Endothelial cell of umbilical vein (primary cell): ENCODE results near the gene SLC41A3. TPM values are rescaled to one million over a fixed set of nuclear protein-coding genes. Genes with fewer than 3 reads are reported as not detected.
"Not testable (repeated sequence)": the region's sequence is repeated elsewhere in the genome, so short reads cannot be mapped to it uniquely, and the experiment has no call there.

Experiments
- BruUV-seq: library from RNA; stranded (reverse); fragments of 400-500 nt; replicated peaks from 2 replicates; lab custom pipeline; 2021; lab: Mats Ljungman, UMichigan
- CTCF ChIA-PET: fragments of 300-600, 350-600 bp; sonication (Branson Sonifier 250); formaldehyde crosslinking; loops from one replicate; lab custom pipeline; 2021; ENCODE audit warnings: antibody characterized with exemption, inconsistent platforms; lab: Charles Lee
- POLR2A ChIA-PET: fragments of 300-600, 350-600 bp; sonication (Branson Sonifier 250); formaldehyde crosslinking; loops from one replicate; lab custom pipeline; 2021; ENCODE audit warnings: antibody characterized with exemption, inconsistent platforms; lab: Charles Lee
- DNase-seq: peaks from one replicate; pipeline ENCODE4 v3.0.0-alpha.2; 2011; ENCODE audit warnings: low read depth, low spot score
- FAIRE-seq: peaks from 2 replicates; lab custom pipeline; 2011; peaks lifted over from hg19 to GRCh38; lab: Jason Lieb, UNC
- H2AFZ ChIP-seq: 2 replicates; pipeline ENCODE4 v1.6.0; 2012; ENCODE audit warnings: low read depth, low read length, control low read depth, inconsistent platforms
- H3K27ac ChIP-seq: 2 replicates; pipeline ENCODE4 v1.5.1; 2011; ENCODE audit warnings: low read depth, mild to moderate bottlenecking, control low read depth, low read length, moderate library complexity; ENCODE audit not compliant: insufficient read depth
- H3K27me3 ChIP-seq, 2 experiments: 2 replicates each; pipeline versions ENCODE4 v1.6.0 to v1.6.1; 2011; ENCODE audit warnings: low read length in 2 of 2, mixed read lengths in 1 of 2; ENCODE audit not compliant: control insufficient read depth in 2 of 2, insufficient read depth in 2 of 2
- H3K36me3 ChIP-seq, 2 experiments: 2 replicates in 1 of 2; 3 replicates in 1 of 2; pipeline ENCODE4 v1.5.1; 2011; ENCODE audit warnings: low read length in 2 of 2, mild to moderate bottlenecking in 1 of 2, moderate library complexity in 1 of 2; ENCODE audit not compliant: control insufficient read depth in 2 of 2, insufficient read depth in 2 of 2; ENCODE audit errors: extremely low read depth in 1 of 2
- H3K4me1 ChIP-seq: 3 replicates; pipeline ENCODE4 v1.5.1; 2011; ENCODE audit warnings: mild to moderate bottlenecking, low read length; ENCODE audit not compliant: control insufficient read depth, insufficient read depth; ENCODE audit errors: extremely low read depth
- H3K4me2 ChIP-seq: 2 replicates; pipeline ENCODE4 v1.6.1; 2011; ENCODE audit warnings: low read length, control low read depth, mixed read lengths; ENCODE audit not compliant: insufficient read depth
- H3K4me3 ChIP-seq, 3 experiments: fragments of 200-600 bp in 1 of 3; sonication (generic), shearing (Covaris generic) in 1 of 3; replicated peaks in 1 of 3; 2 replicates each; pipeline ENCODE4 v1.5.1; 2011 to 2016; ENCODE audit warnings: control low read depth in 3 of 3, low read length in 3 of 3, mild to moderate bottlenecking in 2 of 3, inconsistent platforms in 1 of 3, low read depth in 1 of 3, moderate library complexity in 1 of 3; ENCODE audit not compliant: insufficient read depth in 1 of 3
- H3K79me2 ChIP-seq: 2 replicates; pipeline ENCODE4 v1.6.0; 2012; ENCODE audit warnings: low read length, inconsistent platforms; ENCODE audit not compliant: control insufficient read depth, insufficient read depth
- H3K9ac ChIP-seq: replicated peaks from 2 replicates; pipeline ENCODE3; 2011; ENCODE audit warnings: low read length, control low read depth; ENCODE audit not compliant: insufficient read depth; ENCODE audit errors: extremely low read depth
- H3K9me1 ChIP-seq: replicated peaks from 3 replicates; pipeline ENCODE4 v1.6.0; 2011; ENCODE audit warnings: mild to moderate bottlenecking, low read length; ENCODE audit not compliant: control insufficient read depth, insufficient read depth; ENCODE audit errors: extremely low read depth
- H3K9me3 ChIP-seq: replicated peaks from 2 replicates; pipeline ENCODE4 v1.5.1; 2012; ENCODE audit warnings: low read length, inconsistent platforms; ENCODE audit not compliant: control insufficient read depth, insufficient read depth
- H4K20me1 ChIP-seq: replicated peaks from 2 replicates; pipeline ENCODE3; 2011; ENCODE audit warnings: mild to moderate bottlenecking, low read length; ENCODE audit not compliant: control insufficient read depth, insufficient read depth; ENCODE audit errors: extremely low read depth
- dilution Hi-C: fragments of 300-500 bp; cut with MboI; formaldehyde crosslinking; loops from one replicate; pipeline ENCODE4 v1.15.0; 2019; ENCODE audit warnings: low sequenced_read_pairs; ENCODE audit not compliant: extremely low pct_ligation_motif_present
- intact Hi-C: fragments of 100-400 bp; cut with micrococcal nuclease; formaldehyde crosslinking; loops from one replicate; pipeline ENCODE4 v1.10.0; 2022
- polyA plus RNA-seq, 4 experiments: library from polyadenylated mRNA; depleted of rRNA in 3 of 4; stranded (reverse) in 3 of 4; unstranded in 1 of 4; fragments of >200 nt; gene quantifications; 2 replicates each; pipeline versions ENCODE4 v1.2.1 to v1.2.3, GENCODE V29; 2011 to 2012; ENCODE audit warnings: missing spikeins in 1 of 4
- small RNA-seq: library from RNA; depleted of rRNA; stranded (forward); fragments of <200 nt; gene quantifications from one replicate; pipeline ENCODE3, GENCODE V24; 2012; ENCODE audit warnings: low replicate concordance, low read depth; ENCODE audit not compliant: insufficient read depth, insufficient read length
- total RNA-seq: library from RNA; stranded (reverse); gene quantifications from 2 replicates; pipeline ENCODE4 v1.2.3, GENCODE V29; 2021

Gene SLC41A3
- total and polyA plus RNA-seq, 2 donors (not counting 3 experiments of a cell fraction or from before 2014, with no cell fraction given), result 52.5 to 118 TPM

GRCh38 chr3:125957020-125957419, 126.9 kb downstream of the SLC41A3 start:
- intact Hi-C loops, result not testable (repeated sequence)

More at GRCh38 chr3:125957020-125957419, 126.9 kb downstream of the SLC41A3 start:
- H4K20me1 ChIP-seq, H2AFZ ChIP-seq, CTCF ChIA-PET, FAIRE-seq, H3K9me3 ChIP-seq, DNase-seq, H3K4me1 ChIP-seq, H3K9me1 ChIP-seq, H3K4me2 ChIP-seq, H3K36me3 ChIP-seq, H3K9ac ChIP-seq, H3K79me2 ChIP-seq, dilution Hi-C loops, H3K27ac ChIP-seq, H3K4me3 ChIP-seq, BruUV-seq, H3K27me3 ChIP-seq, POLR2A ChIA-PET: not testable (repeated sequence)

Small RNA genes lying within 50 kb of the gene (small RNA-seq; reads per million reads assigned to genes)
- not detected for gene AC092903.1

Other genes starting within 250 kb of the SLC41A3 start
- gene ROPN1B, start 114.9 kb downstream of the SLC41A3 start, total RNA-seq, result not detected in 2 replicates
- not detected in 2 replicates for gene ROPN1B, start 114.9 kb downstream of the SLC41A3 start, polyA plus RNA-seq
- gene ALDH1L1, start 96.5 kb upstream of the SLC41A3 start, total RNA-seq, result not detected in 2 replicates
- gene ALDH1L1, start 96.5 kb upstream of the SLC41A3 start, polyA plus RNA-seq, result not detected in 2 replicates